HepG2 (cell line): ENCODE data around the gene ST14. TPM values are rescaled to one million over a fixed set of nuclear protein-coding genes. Genes with fewer than 3 reads are reported as not detected.

Experiments
- ATAC-seq: fragments of 200-7000 bp; cut with Tn5 transposase; 3 replicates; pipeline ENCODE4 v1.9.1; 2020; ENCODE audit warnings: mild to moderate bottlenecking, moderate library complexity
- BruUV-seq: library from RNA; stranded (reverse); fragments of 400-500 nt; replicated peaks from 2 replicates; lab custom pipeline; 2021; lab: Mats Ljungman, UMichigan
- CTCF ChIA-PET: fragments of 300-600 bp; formaldehyde crosslinking; extraction: SDS; loops from one replicate; lab custom pipeline; 2021; ENCODE audit warnings: low total read pairs, inconsistent platforms, low intra/inter-chr PET ratio; lab: Yijun Ruan, JAX
- POLR2A ChIA-PET: fragments of 350-600 bp; sonication (Branson Sonifier 250); formaldehyde crosslinking; loops from one replicate; lab custom pipeline; 2020; ENCODE audit warnings: antibody characterized with exemption, inconsistent platforms; lab: Yijun Ruan, JAX
- DNase-seq: peaks from one replicate; pipeline ENCODE4 v3.0.0-alpha.2; 2015; ENCODE audit warnings: low spot score
- FAIRE-seq: peaks from 3 replicates; lab custom pipeline; 2011; peaks lifted over from hg19 to GRCh38; lab: Jason Lieb, UNC
- H2AFZ ChIP-seq: one replicate; pipeline ENCODE4 v1.6.1; 2011; ENCODE audit warnings: low read length, inconsistent platforms
- H3K27ac ChIP-seq: fragments of 300-600 bp; 3 replicates; pipeline ENCODE4 v1.8.0; 2011; ENCODE audit warnings: mixed run types, mild to moderate bottlenecking, mixed read lengths, low read length, inconsistent platforms; ENCODE audit not compliant: insufficient read depth; ENCODE audit errors: extremely low read length
- H3K27me3 ChIP-seq, 2 experiments: fragments of 200-600 bp in 1 of 2; 2 replicates in 1 of 2; 3 replicates in 1 of 2; pipeline versions ENCODE4 v1.6.0 to v1.8.0; 2011; ENCODE audit warnings: low read length in 2 of 2, mild to moderate bottlenecking in 2 of 2, moderate library complexity in 2 of 2, inconsistent platforms in 1 of 2; ENCODE audit not compliant: insufficient read depth in 2 of 2, control insufficient read depth in 1 of 2
- H3K36me3 ChIP-seq, 2 experiments: fragments of 200-600 bp in 1 of 2; replicated peaks in 1 of 2; 2 replicates in 1 of 2; 3 replicates in 1 of 2; pipeline versions ENCODE4 v1.5.1 to v1.8.0; 2011; ENCODE audit warnings: low read length in 2 of 2, inconsistent platforms in 1 of 2; ENCODE audit not compliant: insufficient read depth in 2 of 2, control insufficient read depth in 1 of 2
- H3K4me1 ChIP-seq: 2 replicates; pipeline ENCODE4 v1.5.1; 2012; ENCODE audit warnings: low read length, inconsistent platforms; ENCODE audit not compliant: insufficient read depth
- H3K4me2 ChIP-seq: 2 replicates; pipeline ENCODE4 v1.6.0; 2011; ENCODE audit warnings: low read depth, low read length, inconsistent platforms
- H3K4me3 ChIP-seq, 3 experiments: fragments of 200-600 bp in 1 of 3; sonication (generic), shearing (Covaris generic) in 1 of 3; replicated peaks in 1 of 3; 2 replicates each; pipeline ENCODE4 v1.5.1; 2011 to 2016; ENCODE audit warnings: low read length in 3 of 3, inconsistent platforms in 2 of 3, low read depth in 2 of 3, mild to moderate bottlenecking in 2 of 3, control low read depth in 1 of 3, mixed read lengths in 1 of 3; ENCODE audit not compliant: insufficient read depth in 1 of 3
- H3K79me2 ChIP-seq: one replicate; pipeline ENCODE4 v1.6.1; 2011; ENCODE audit warnings: low read length, inconsistent platforms; ENCODE audit not compliant: insufficient read depth
- H3K9ac ChIP-seq: 2 replicates; pipeline ENCODE4 v1.6.0; 2011; ENCODE audit warnings: mild to moderate bottlenecking, low read depth, low read length, inconsistent platforms; ENCODE audit not compliant: insufficient read depth
- H3K9me3 ChIP-seq: 2 replicates; pipeline ENCODE4 v1.5.1; 2012; ENCODE audit warnings: mild to moderate bottlenecking, low read length
- H4K20me1 ChIP-seq: 2 replicates; pipeline ENCODE4 v1.6.0; 2011; ENCODE audit warnings: inconsistent platforms, mild to moderate bottlenecking, low read length, moderate library complexity; ENCODE audit not compliant: insufficient read depth
- HDAC2 ChIP-seq: sonication (generic); formaldehyde crosslinking; IDR thresholded peaks from 2 replicates; pipeline ENCODE4 v1.4.0; 2020; ENCODE audit warnings: missing genetic modification reagents
- ISL2 ChIP-seq: sonication (generic); formaldehyde crosslinking; IDR thresholded peaks from 2 replicates; pipeline ENCODE4 v1.5.0; 2020; ENCODE audit warnings: missing genetic modification reagents
- NCOA5 ChIP-seq: sonication (generic); formaldehyde crosslinking; IDR thresholded peaks from 2 replicates; pipeline ENCODE4 v1.4.0; 2020; ENCODE audit warnings: missing genetic modification reagents
- ZFYVE20 ChIP-seq: sonication (generic); formaldehyde crosslinking; IDR thresholded peaks from 2 replicates; pipeline ENCODE4 v1.8.0; 2023; ENCODE audit warnings: low read depth, mild to moderate bottlenecking, moderate library complexity, missing genetic modification reagents, borderline replicate concordance
- ZNF318 ChIP-seq: sonication (generic); formaldehyde crosslinking; IDR thresholded peaks from 2 replicates; pipeline ENCODE4 v1.4.0; 2020; ENCODE audit warnings: mild to moderate bottlenecking, missing genetic modification reagents
- ZNF749 ChIP-seq: sonication (generic); formaldehyde crosslinking; IDR thresholded peaks from 2 replicates; pipeline ENCODE4 v1.8.0; 2022; ENCODE audit warnings: mild to moderate bottlenecking, missing genetic modification reagents, moderate library complexity, borderline replicate concordance
- WGBS: methylation state at CpG from one replicate; pipeline ENCODE4 v1.1.6; 2017; ENCODE audit warnings: low lambda C conversion rate; 5-methylcytosine and 5-hydroxymethylcytosine counted together
- in situ Hi-C: cut with HindIII; loops from 2 replicates; pipeline ENCODE4 v1.10.0; 2017; ENCODE audit warnings: low pct_unique_long_range_greater_than_20kb; ENCODE audit not compliant: extremely low pct_ligation_motif_present
- intact Hi-C: fragments of 100-400 bp; cut with micrococcal nuclease; formaldehyde crosslinking; loops from one replicate; pipeline ENCODE4 v1.10.0; 2022; ENCODE audit not compliant: unreplicated experiment
- polyA plus RNA-seq, 8 experiments: library from polyadenylated mRNA; depleted of rRNA in 3 of 8; stranded (reverse) in 7 of 8; unstranded in 1 of 8; fragments of >200 nt; fragmentation: Illumina TruSeq in 4 of 8; extraction: Trizol in 4 of 8; gene quantifications; 2 replicates each; pipeline versions ENCODE4 v1.2.1 to v1.2.3, GENCODE V29; 2011 to 2016; ENCODE audit warnings: low read depth in 4 of 8, missing spikeins in 1 of 8, mixed read lengths in 1 of 8; ENCODE audit not compliant: insufficient read depth in 1 of 8
- total RNA-seq, 5 experiments: library from RNA; depleted of rRNA; stranded (reverse); fragments of >200 nt; fragmentation: Illumina TruSeq; extraction: Trizol; gene quantifications; 2 replicates each; pipeline ENCODE4 v1.2.3, GENCODE V29; 2016; ENCODE audit warnings: low read depth in 1 of 5
- TF ChIP-seq, protein P1 (sequence below): sonication (generic); formaldehyde crosslinking; IDR thresholded peaks from 2 replicates; pipeline ENCODE4 v1.4.0; 2020; ENCODE audit warnings: mild to moderate bottlenecking, missing genetic modification reagents, borderline replicate concordance

Gene ST14
- total and polyA plus RNA-seq, 2 of the 13 experiments (the other 11 are each of a cell fraction or from before 2014, with no cell fraction given), result 0.88 to 1.4 TPM

GRCh38 chr11:130223291-130223971, 63.8 kb downstream of the ST14 start:
- Histone ChIP-seq H2AFZ (no peak overlapping the region), H4K20me1 (no peaks in the 10 kb centered on the region), H3K9me3 (no peaks in the 10 kb centered on the region), H3K9ac (no peak overlapping the region), H3K27me3 (no peaks in the 10 kb centered on the region; a peak in 1 of 5 replicates), H3K27ac (no peak overlapping the region), H3K4me1 (peaks cover 23% of the 10 kb centered on the region), H3K4me3 (no peak overlapping the region)
- intact Hi-C loops, result loop anchor here (1.0 to 10.0 kb wide), 3 partner anchors 20 to 961 kb away; partner anchors contain the start of gene ZBTB44
- POLR2A ChIA-PET, result no interaction called here
- BruUV-seq, result no TSS peak
- no peak for FAIRE-seq
- no peak for ATAC-seq
- no peak for DNase-seq
- WGBS, result 71% methylated on average over 12 of the region's 12 CpGs
- in situ Hi-C loops, result loop anchor here (25.0 kb wide), 1 partner anchor 664 kb away; no protein-coding TSS in a partner anchor
- CTCF ChIA-PET, result no interaction called here
- no peak for TF ChIP-seq HDAC2 (CRISPR knock-in tag)
- TF ChIP-seq, all 625 proteins: peak for 0
- H3K4me2 ChIP-seq, result no peak overlapping the region
- no peaks in the 10 kb centered on the region for H3K79me2 ChIP-seq
- H3K36me3 ChIP-seq, result no peaks in the 10 kb centered on the region

- DNase-seq (no peak), FAIRE-seq (no peak), ATAC-seq (no peak)
- Histone ChIP-seq H4K20me1 (no peaks in the 10 kb centered on the region), H3K27me3 (no peaks in the 10 kb centered on the region; a peak in 1 of 5 replicates), H2AFZ (no peak overlapping the region), H3K36me3 (no peaks in the 10 kb centered on the region), H3K4me1 (peaks cover 10% of the 10 kb centered on the region), H3K4me3 (no peak overlapping the region), H3K4me2 (no peak overlapping the region), H3K9me3 (no peaks in the 10 kb centered on the region), H3K27ac (no peak overlapping the region), H3K79me2 (no peaks in the 10 kb centered on the region), H3K9ac (no peak overlapping the region)
- POLR2A ChIA-PET, result no interaction called here
- intact Hi-C loops, result loop anchor here (10.0 kb wide), 1 partner anchor 87 kb away; the partner anchor contains the start of gene ZBTB44
- CTCF ChIA-PET, result no interaction called here
- no TSS peak for BruUV-seq
- 95% methylated on average over 4 of the region's 4 CpGs for WGBS
- in situ Hi-C loops, result no loop called here
- TF ChIP-seq ISL2 (no peak), NCOA5 (CRISPR knock-in tag) (no peak), ZFYVE20 (CRISPR knock-in tag) (no peak), ZNF318 (CRISPR knock-in tag) (no peak), ZNF749 (no peak)
- TF ChIP-seq, protein P1, sequence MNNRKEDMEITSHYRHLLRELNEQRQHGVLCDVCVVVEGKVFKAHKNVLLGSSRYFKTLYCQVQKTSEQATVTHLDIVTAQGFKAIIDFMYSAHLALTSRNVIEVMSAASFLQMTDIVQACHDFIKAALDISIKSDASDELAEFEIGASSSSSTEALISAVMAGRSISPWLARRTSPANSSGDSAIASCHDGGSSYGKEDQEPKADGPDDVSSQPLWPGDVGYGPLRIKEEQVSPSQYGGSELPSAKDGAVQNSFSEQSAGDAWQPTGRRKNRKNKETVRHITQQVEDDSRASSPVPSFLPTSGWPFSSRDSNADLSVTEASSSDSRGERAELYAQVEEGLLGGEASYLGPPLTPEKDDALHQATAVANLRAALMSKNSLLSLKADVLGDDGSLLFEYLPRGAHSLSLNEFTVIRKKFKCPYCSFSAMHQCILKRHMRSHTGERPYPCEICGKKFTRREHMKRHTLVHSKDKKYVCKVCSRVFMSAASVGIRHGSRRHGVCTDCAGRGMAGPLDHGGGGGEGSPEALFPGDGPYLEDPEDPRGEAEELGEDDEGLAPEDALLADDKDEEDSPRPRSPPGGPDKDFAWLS (CRISPR knock-in tag), result no peak
These were observed 67.8 kb downstream of the ST14 start for GRCh38 chr11:130227373-130227772.
